ENCODE results near the gene LCE3B. TPM values are rescaled to one million over a fixed set of nuclear protein-coding genes. Genes with fewer than 3 reads are reported as not detected.
A peak's percentile ranks its signal among the peaks of the same experiment; 100 is the strongest.

LCE3B gene
- total RNA-seq, 1 experiment from 2014 or later, result not detected

DNA sequence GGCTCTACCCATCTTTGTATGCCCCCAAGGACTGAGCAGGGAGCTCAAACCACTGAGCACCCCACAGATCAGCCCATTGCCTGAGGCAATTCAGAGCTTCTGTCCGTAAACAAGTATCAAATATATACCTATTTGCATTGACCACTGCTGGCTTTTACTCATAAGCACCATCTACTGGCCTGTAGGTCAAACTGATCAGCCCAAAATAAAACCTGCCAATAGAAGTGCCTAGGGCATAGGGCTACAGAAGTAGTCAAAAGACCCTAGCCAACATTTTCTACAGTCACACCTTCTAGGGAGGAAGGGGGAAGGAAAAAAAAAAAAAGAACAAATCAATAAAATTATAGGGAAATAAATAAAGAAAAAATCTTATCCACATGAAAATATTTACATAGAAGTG lies 28.0 kb upstream of the LCE3B start:
- H3K4me2 ChIP-seq (ENCODE audit: low read depth, low read length, poor library complexity, severe bottlenecking), result no peak overlapping the region
- no peak overlapping the region for H2AFZ ChIP-seq (ENCODE audit: low read length)
- H3K4me3 ChIP-seq (ENCODE audit: low read length), result no peak overlapping the region
- no peaks in the 10 kb centered on the region for H4K20me1 ChIP-seq (ENCODE audit: insufficient read depth, low read depth, low read length)
- no peaks in the 10 kb centered on the region for H3K9me3 ChIP-seq (ENCODE audit: low read length)
- no peaks in the 10 kb centered on the region for H3K27me3 ChIP-seq (ENCODE audit: low read length)
- no peak overlapping the region for H3K27ac ChIP-seq (ENCODE audit: low read length)
- H3K4me1 ChIP-seq (ENCODE audit: low read length), result no peaks in the 10 kb centered on the region
- no peaks in the 10 kb centered on the region for H3K79me2 ChIP-seq (ENCODE audit: low read length)
- no peak for DNase-seq
- no peaks in the 10 kb centered on the region for H3K36me3 ChIP-seq (ENCODE audit: insufficient read depth, low read length)
- H3K9ac ChIP-seq (ENCODE audit: low read length), result no peak overlapping the region
- H3K9me2 ChIP-seq (replicated peaks; ENCODE audit: insufficient read depth, low read length), result no peaks in the 10 kb centered on the region

DNA sequence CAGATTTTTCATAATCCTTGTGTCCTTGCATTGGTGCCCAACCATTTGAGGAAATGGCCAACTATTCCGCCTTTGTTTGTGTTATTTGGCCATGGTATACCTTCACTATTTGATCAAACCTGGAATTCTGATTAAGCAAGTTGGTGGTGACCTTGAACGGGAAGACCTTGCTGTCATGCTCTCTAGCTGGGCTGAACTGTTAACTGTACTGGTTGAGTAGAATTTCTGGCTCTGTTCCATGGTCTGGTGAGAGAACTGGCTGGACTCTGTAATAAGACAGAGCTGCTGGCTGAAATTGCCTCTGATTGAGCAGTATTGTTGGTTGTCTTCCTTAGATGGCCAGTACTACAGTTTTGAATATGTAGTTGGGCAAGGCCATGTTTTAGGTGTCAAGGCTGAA lies 16.6 kb upstream of the LCE3B start:
- no peaks in the 10 kb centered on the region for H3K9me2 ChIP-seq (replicated peaks; ENCODE audit: insufficient read depth, low read length)
- no peak overlapping the region for H2AFZ ChIP-seq (ENCODE audit: low read length)
- no peak overlapping the region for H3K4me2 ChIP-seq (ENCODE audit: low read depth, low read length, poor library complexity, severe bottlenecking)
- no peaks in the 10 kb centered on the region for H3K9me3 ChIP-seq (ENCODE audit: low read length)
- DNase-seq, result no peak
- no peak overlapping the region for H3K9ac ChIP-seq (ENCODE audit: low read length)
- H3K79me2 ChIP-seq (ENCODE audit: low read length), result no peaks in the 10 kb centered on the region
- H3K36me3 ChIP-seq (ENCODE audit: insufficient read depth, low read length), result no peaks in the 10 kb centered on the region
- H3K4me1 ChIP-seq (ENCODE audit: low read length), result no peaks in the 10 kb centered on the region
- H3K27me3 ChIP-seq (ENCODE audit: low read length), result no peaks in the 10 kb centered on the region
- no peak overlapping the region for H3K27ac ChIP-seq (ENCODE audit: low read length)
- no peak overlapping the region for H3K4me3 ChIP-seq (ENCODE audit: low read length)
- no peaks in the 10 kb centered on the region for H4K20me1 ChIP-seq (ENCODE audit: insufficient read depth, low read depth, low read length)

DNA sequence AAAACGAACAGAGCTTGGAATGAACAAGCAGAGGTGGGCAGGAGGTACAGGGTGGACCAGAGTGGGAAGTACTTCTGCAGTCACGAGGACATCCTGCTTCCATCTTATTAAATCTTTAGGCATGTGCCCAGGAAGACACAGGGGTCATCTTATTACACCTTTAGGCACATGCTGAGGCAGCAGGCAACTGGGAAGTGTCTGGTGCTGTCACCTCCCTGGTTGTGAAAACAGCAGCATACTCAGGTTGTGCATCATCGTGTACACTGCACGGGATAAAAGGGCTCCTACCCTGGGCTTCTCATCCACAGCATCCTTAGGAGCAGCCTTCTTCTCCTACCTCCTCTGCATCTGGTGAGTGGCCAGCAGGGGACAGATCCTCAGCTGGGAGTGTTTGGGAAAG lies 13.7 kb upstream of the LCE3B start, which contains the start of gene LCE3C:
Gene LCE3C, plus strand, starts transcription at position 301 of the 400 bp plus-strand sequence. CDS start 498 bp downstream, outside the sequence.
- Histone ChIP-seq H3K4me1 (ENCODE audit: low read length) (no peaks in the 10 kb centered on the region), H3K36me3 (ENCODE audit: insufficient read depth, low read length) (no peaks in the 10 kb centered on the region), H3K9me2 (replicated peaks; ENCODE audit: insufficient read depth, low read length) (no peaks in the 10 kb centered on the region), H3K9me3 (ENCODE audit: low read length) (no peaks in the 10 kb centered on the region), H3K4me2 (ENCODE audit: low read depth, low read length, poor library complexity, severe bottlenecking) (no peak within 1 kb of the TSS), H3K27ac (ENCODE audit: low read length) (no peak within 1 kb of the TSS), H3K9ac (ENCODE audit: low read length) (no peak within 1 kb of the TSS), H3K79me2 (ENCODE audit: low read length) (no peaks in the 10 kb centered on the region), H3K27me3 (ENCODE audit: low read length) (no peaks in the 10 kb centered on the region), H3K4me3 (ENCODE audit: low read length) (no peak within 1 kb of the TSS), H2AFZ (ENCODE audit: low read length) (no peak within 1 kb of the TSS), H4K20me1 (ENCODE audit: insufficient read depth, low read depth, low read length) (no peaks in the 10 kb centered on the region)
- no peak for DNase-seq

DNA sequence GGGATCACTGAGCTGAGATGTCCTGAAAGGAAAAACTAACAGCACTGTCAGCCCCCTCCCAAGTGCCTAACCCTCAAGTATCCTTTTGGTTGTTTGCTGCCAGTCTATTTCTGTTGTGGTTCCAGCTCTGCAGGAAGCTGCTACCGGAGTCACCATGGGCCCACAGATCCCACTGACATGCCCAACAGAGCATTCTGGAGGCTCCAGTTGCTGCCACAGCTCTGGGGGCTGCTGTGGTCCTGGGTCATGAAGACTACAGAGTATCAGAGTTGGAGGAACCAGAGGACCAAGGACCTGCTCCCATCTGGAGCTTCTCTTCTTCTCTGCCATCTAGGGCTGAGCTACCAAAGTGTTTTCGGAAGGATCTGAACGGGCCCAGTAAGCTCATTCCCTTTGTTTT lies 8.4 kb downstream of the LCE3B start:
- no peak overlapping the region for H2AFZ ChIP-seq (ENCODE audit: low read length)
- H4K20me1 ChIP-seq (ENCODE audit: insufficient read depth, low read depth, low read length), result no peaks in the 10 kb centered on the region
- H3K36me3 ChIP-seq (ENCODE audit: insufficient read depth, low read length), result no peaks in the 10 kb centered on the region
- H3K9ac ChIP-seq (ENCODE audit: low read length), result no peak overlapping the region
- no peaks in the 10 kb centered on the region for H3K4me1 ChIP-seq (ENCODE audit: low read length)
- H3K4me2 ChIP-seq (ENCODE audit: low read depth, low read length, poor library complexity, severe bottlenecking), result no peak overlapping the region
- H3K9me3 ChIP-seq (ENCODE audit: low read length), result peaks cover 19% of the 10 kb centered on the region
- no peaks in the 10 kb centered on the region for H3K9me2 ChIP-seq (replicated peaks; ENCODE audit: insufficient read depth, low read length)
- H3K27me3 ChIP-seq (ENCODE audit: low read length), result no peaks in the 10 kb centered on the region; the same call in 1 of the 2 replicates
- no peaks in the 10 kb centered on the region for H3K79me2 ChIP-seq (ENCODE audit: low read length)
- H3K4me3 ChIP-seq (ENCODE audit: low read length), result no peak overlapping the region
- H3K27ac ChIP-seq (ENCODE audit: low read length), result no peak overlapping the region
- no peak for DNase-seq

DNA sequence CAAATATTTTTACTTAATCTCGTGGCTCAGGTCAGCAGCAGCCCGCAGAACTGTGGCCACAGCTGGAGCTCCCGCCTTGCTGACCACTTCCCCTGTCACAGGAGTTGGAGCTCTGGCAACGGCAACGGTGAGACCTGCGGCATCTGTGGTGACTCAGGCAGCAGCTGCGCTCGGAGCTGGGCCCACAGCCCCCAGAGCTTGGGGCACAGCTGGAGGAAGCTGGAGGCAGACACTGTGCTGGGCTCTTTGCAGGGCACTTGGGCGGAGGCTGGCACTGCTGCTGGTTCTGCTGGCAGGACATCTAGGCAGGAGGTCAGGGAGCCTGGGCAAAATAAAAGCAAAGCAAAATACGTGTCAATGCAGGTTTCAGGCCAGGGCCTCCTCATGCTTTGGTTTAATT lies 9.2 kb downstream of the LCE3B start, which contains the start of gene LCE3A:
Gene LCE3A, minus strand, starts transcription at position 301 of the 400 bp plus-strand sequence. Its CDS starts 0 bp downstream, at position 301.
- no peaks in the 10 kb centered on the region for H3K9me2 ChIP-seq (replicated peaks; ENCODE audit: insufficient read depth, low read length)
- H3K4me1 ChIP-seq (ENCODE audit: low read length), result no peaks in the 10 kb centered on the region
- no peak within 1 kb of the TSS for H3K9ac ChIP-seq (ENCODE audit: low read length)
- H3K27ac ChIP-seq (ENCODE audit: low read length), result no peak within 1 kb of the TSS
- no peaks in the 10 kb centered on the region for H4K20me1 ChIP-seq (ENCODE audit: insufficient read depth, low read depth, low read length)
- no peaks in the 10 kb centered on the region for H3K79me2 ChIP-seq (ENCODE audit: low read length)
- H3K9me3 ChIP-seq (ENCODE audit: low read length), result peaks cover 19% of the 10 kb centered on the region
- H3K4me2 ChIP-seq (ENCODE audit: low read depth, low read length, poor library complexity, severe bottlenecking), result no peak within 1 kb of the TSS
- no peak within 1 kb of the TSS for H3K4me3 ChIP-seq (ENCODE audit: low read length)
- no peak within 1 kb of the TSS for H2AFZ ChIP-seq (ENCODE audit: low read length)
- H3K27me3 ChIP-seq (ENCODE audit: low read length), result no peaks in the 10 kb centered on the region; the same call in 1 of the 2 replicates
- H3K36me3 ChIP-seq (ENCODE audit: insufficient read depth, low read length), result no peaks in the 10 kb centered on the region
- peak; percentile 2 for DNase-seq

DNA sequence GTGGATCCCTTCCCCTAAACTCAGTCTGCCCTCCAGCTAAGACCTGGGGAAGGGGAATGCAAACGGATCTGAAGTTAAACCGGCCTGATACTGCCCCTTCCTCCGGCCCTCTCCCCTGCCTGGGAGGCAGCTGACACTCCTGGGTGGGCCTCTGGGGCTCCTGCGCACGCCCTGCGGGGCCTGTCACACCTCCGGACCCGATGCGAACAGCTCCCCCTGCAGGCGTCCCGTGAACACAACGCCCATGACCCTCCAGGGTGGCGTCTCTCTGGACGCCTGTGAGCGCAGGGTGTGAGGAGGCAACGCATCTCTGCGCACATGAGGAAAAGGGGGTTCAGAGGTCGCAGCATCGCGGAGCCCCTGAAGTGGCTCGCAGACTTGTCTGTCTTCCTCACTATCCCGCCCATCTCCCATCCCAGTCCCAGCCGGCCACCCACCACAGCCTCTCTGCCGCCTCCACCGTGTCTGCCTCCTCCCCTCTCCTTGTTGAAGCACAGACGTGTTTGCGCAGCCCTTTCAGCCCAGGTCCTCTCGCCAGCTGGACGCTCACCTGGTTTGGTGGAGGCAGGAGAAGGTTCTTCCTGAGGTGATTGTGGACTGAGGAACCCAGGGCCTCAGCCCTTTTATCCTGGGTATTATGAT lies 9.7 kb downstream of the LCE3B start:
- Histone ChIP-seq H2AFZ (ENCODE audit: low read length) (no peak overlapping the region), H3K4me2 (ENCODE audit: low read depth, low read length, poor library complexity, severe bottlenecking) (no peak overlapping the region), H3K9me2 (replicated peaks; ENCODE audit: insufficient read depth, low read length) (no peaks in the 10 kb centered on the region), H3K27ac (ENCODE audit: low read length) (no peak overlapping the region), H3K27me3 (ENCODE audit: low read length) (no peaks in the 10 kb centered on the region; the same call in 1 of the 2 replicates), H3K9me3 (ENCODE audit: low read length) (peaks cover 14% of the 10 kb centered on the region), H3K36me3 (ENCODE audit: insufficient read depth, low read length) (no peaks in the 10 kb centered on the region), H3K4me1 (ENCODE audit: low read length) (no peaks in the 10 kb centered on the region), H3K9ac (ENCODE audit: low read length) (no peak overlapping the region), H3K4me3 (ENCODE audit: low read length) (no peak overlapping the region), H4K20me1 (ENCODE audit: insufficient read depth, low read depth, low read length) (no peaks in the 10 kb centered on the region), H3K79me2 (ENCODE audit: low read length) (no peaks in the 10 kb centered on the region)
- peak; percentile 57 for DNase-seq

DNA sequence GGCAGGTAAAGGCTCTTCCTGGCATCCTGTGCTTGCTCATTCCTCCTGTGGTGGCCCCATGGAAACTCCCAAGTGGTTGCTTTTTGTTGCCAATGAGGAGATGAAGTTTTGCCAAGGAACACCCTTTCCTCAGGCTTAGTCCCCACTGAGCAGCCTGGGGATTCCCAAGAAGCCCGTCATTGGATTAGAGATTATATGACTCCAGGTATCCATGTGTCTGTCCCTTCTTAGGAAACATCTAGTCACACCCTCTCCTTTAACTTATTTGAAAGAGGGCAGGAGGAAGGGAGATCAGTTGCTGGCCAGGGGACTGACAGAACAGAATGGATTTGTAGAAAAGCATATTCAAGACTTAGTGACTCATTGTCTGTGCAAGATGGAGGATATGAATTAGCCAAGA lies 13.1 kb downstream of the LCE3B start:
- no peaks in the 10 kb centered on the region for H3K4me1 ChIP-seq (ENCODE audit: low read length)
- no peaks in the 10 kb centered on the region for H4K20me1 ChIP-seq (ENCODE audit: insufficient read depth, low read depth, low read length)
- no peak overlapping the region for H3K9ac ChIP-seq (ENCODE audit: low read length)
- no peaks in the 10 kb centered on the region for H3K36me3 ChIP-seq (ENCODE audit: insufficient read depth, low read length)
- no peaks in the 10 kb centered on the region for H3K9me3 ChIP-seq (ENCODE audit: low read length)
- no peak overlapping the region for H3K4me2 ChIP-seq (ENCODE audit: low read depth, low read length, poor library complexity, severe bottlenecking)
- no peaks in the 10 kb centered on the region for H3K27me3 ChIP-seq (ENCODE audit: low read length)
- H3K4me3 ChIP-seq (ENCODE audit: low read length), result no peak overlapping the region
- no peak overlapping the region for H3K27ac ChIP-seq (ENCODE audit: low read length)
- no peak for DNase-seq
- no peaks in the 10 kb centered on the region for H3K79me2 ChIP-seq (ENCODE audit: low read length)
- no peaks in the 10 kb centered on the region for H3K9me2 ChIP-seq (replicated peaks; ENCODE audit: insufficient read depth, low read length)
- no peak overlapping the region for H2AFZ ChIP-seq (ENCODE audit: low read length)

DNA sequence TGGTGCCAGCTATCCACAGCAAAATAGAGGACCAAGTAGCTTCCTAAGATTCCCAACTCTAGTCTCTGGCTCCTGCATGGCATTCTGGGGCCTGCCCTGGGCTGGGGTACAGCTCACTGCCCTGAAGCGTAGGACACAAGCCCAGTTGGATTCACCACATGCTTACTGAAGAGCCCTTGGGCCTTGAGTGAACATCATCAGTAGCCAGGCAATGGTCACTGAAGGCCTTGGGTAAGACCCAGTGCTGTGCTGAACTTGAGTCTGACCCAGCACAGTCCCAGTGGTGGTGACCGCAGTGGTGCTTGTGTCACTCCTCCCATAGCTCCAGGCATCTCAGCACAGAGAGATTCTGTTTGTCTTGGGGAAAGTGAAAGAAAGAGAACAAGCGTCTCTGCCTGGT lies 17.0 kb downstream of the LCE3B start:
- Histone ChIP-seq H3K9ac (ENCODE audit: low read length) (no peak overlapping the region), H3K27ac (ENCODE audit: low read length) (no peak overlapping the region), H3K4me2 (ENCODE audit: low read depth, low read length, poor library complexity, severe bottlenecking) (no peak overlapping the region), H3K79me2 (ENCODE audit: low read length) (no peaks in the 10 kb centered on the region), H4K20me1 (ENCODE audit: insufficient read depth, low read depth, low read length) (no peaks in the 10 kb centered on the region), H2AFZ (ENCODE audit: low read length) (no peak overlapping the region), H3K4me1 (ENCODE audit: low read length) (no peaks in the 10 kb centered on the region), H3K36me3 (ENCODE audit: insufficient read depth, low read length) (no peaks in the 10 kb centered on the region), H3K4me3 (ENCODE audit: low read length) (no peak overlapping the region), H3K9me3 (ENCODE audit: low read length) (no peaks in the 10 kb centered on the region), H3K27me3 (ENCODE audit: low read length) (no peaks in the 10 kb centered on the region), H3K9me2 (replicated peaks; ENCODE audit: insufficient read depth, low read length) (no peaks in the 10 kb centered on the region)
- no peak for DNase-seq

Data from Karpas-422 (cell line).